H1 (cell line): ENCODE results near the gene STAC. TPM values are rescaled to one million over a fixed set of nuclear protein-coding genes. Genes with fewer than 3 reads are reported as not detected.

Experiments used
- CBX5 ChIP-seq: fragments of 300-800, 300-1000 bp; sonication (generic); IDR thresholded peaks from 2 replicates; pipeline ENCODE4 v1.7.1; 2016; ENCODE audit warnings: antibody characterized with exemption, low read length, low read depth
- CBX8 ChIP-seq: fragments of 300-800, 300-1000 bp; sonication (generic); IDR thresholded peaks from 2 replicates; pipeline ENCODE4 v1.7.1; 2016; ENCODE audit warnings: low read depth, low read length, borderline replicate concordance
- CHD2 ChIP-seq: IDR thresholded peaks from 2 replicates; pipeline ENCODE4 v1.6.1; 2012; ENCODE audit warnings: low read length, improper control_type of control experiment
- CHD7 ChIP-seq: fragments of 300-600 bp; sonication (generic); IDR thresholded peaks from 2 replicates; pipeline ENCODE4 v1.7.1; 2012; ENCODE audit warnings: low read length, moderate library complexity, mild to moderate bottlenecking, inconsistent platforms; ENCODE audit not compliant: insufficient replicate concordance
- RXRA ChIP-seq: IDR thresholded peaks from 2 replicates; pipeline ENCODE4 v1.6.1; 2011; ENCODE audit warnings: low read depth, mild to moderate bottlenecking, low read length, moderate library complexity; ENCODE audit not compliant: insufficient read depth
- SUZ12 ChIP-seq: fragments of 200-600 bp; sonication (generic); IDR thresholded peaks from 2 replicates; pipeline ENCODE4 v1.6.1; 2012; ENCODE audit warnings: mild to moderate bottlenecking, inconsistent platforms, low read length, moderate library complexity, mixed read lengths
- TCF12 ChIP-seq: IDR thresholded peaks from 2 replicates; pipeline ENCODE4 v1.6.1; 2011; ENCODE audit warnings: low read depth, mild to moderate bottlenecking, low read length
- polyA plus RNA-seq, 7 experiments: library from polyadenylated mRNA; depleted of rRNA in 3 of 7; stranded (reverse) in 5 of 7; unstranded in 2 of 7; fragments of >200 nt in 5 of 7; fragments of 200-250 nt in 2 of 7; gene quantifications; 1 replicate in 5 of 7; 2 replicates in 1 of 7; 4 replicates in 1 of 7; pipeline versions ENCODE4 v1.2.1 to v1.2.3, GENCODE V29; 2011 to 2013; ENCODE audit warnings: missing spikeins in 2 of 7, mixed read lengths in 2 of 7
- total RNA-seq: library from RNA; stranded (reverse); fragmentation: NEBNext Ultra II Directional; extraction: Animal tissue kit (Norgen Biotek cat#: 25700); gene quantifications from 2 replicates; pipeline ENCODE4 v1.2.1, GENCODE V29; 2021

Gene STAC
- total and polyA plus RNA-seq, 2 of the 8 experiments (the other 6 are each of a cell fraction or from before 2014, with no cell fraction given), result 8.0 to 18.1 TPM

DNA sequence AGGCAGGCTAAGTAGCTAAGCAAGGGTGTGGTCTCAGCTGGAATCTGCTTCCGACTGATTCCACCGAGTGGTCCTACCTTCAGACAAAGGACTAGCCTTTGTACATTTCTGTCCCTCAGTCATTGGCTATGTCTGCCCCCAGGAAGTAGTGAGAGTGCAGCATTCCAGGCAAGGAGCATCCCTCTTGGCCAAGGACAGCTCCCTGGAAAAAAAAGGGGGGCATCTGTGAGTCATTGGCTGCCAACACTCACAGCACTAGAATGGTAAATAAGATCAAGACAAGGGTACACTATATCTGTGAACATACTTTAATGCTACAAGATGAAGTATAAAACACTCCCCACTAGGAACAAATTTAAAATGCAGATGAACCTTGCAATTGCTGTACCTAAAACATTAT is 66.8 kb downstream of the STAC start (continued):
- TF ChIP-seq CHD7 (no peak), TCF12 (no peak), RXRA (no peak), CBX5 (no peak), SUZ12 (no peak), CBX8 (no peak), CHD2 (no peak)
